BE2C (cell line): ENCODE data around the gene GXYLT1.

Experiments used
- DNase-seq: peaks from one replicate; pipeline ENCODE4 v3.0.0-alpha.2; 2020
- H3K27me3 ChIP-seq: fragments of 250-450 bp; sonication (Bioruptor Pico); 2 replicates; pipeline ENCODE4 v1.5.1; 2020; ENCODE audit warnings: mild to moderate bottlenecking
- H3K36me3 ChIP-seq: fragments of 250-450 bp; sonication (Bioruptor Pico); 2 replicates; pipeline ENCODE4 v1.5.1; 2020; ENCODE audit warnings: mild to moderate bottlenecking
- H3K4me1 ChIP-seq: fragments of 250-450 bp; sonication (Bioruptor Pico); 2 replicates; pipeline ENCODE4 v1.5.1; 2020
- H3K4me3 ChIP-seq: 2 replicates; pipeline ENCODE4 v1.5.1; 2011; ENCODE audit warnings: low read depth, low read length
- H3K9me3 ChIP-seq: fragments of 250-450 bp; sonication (Bioruptor Pico); 2 replicates; pipeline ENCODE4 v1.5.1; 2020
- CTCF ChIP-seq: IDR thresholded peaks from 2 replicates; pipeline ENCODE4 v1.5.1; 2012; ENCODE audit warnings: mild to moderate bottlenecking, low read depth, low read length

Gene GXYLT1

GRCh38 chr12:42097971-42098370 lies 46.7 kb downstream of the GXYLT1 start:
- Histone ChIP-seq H3K27me3 (no peaks in the 10 kb centered on the region), H3K4me3 (no peak overlapping the region), H3K36me3 (no peaks in the 10 kb centered on the region), H3K9me3 (no peaks in the 10 kb centered on the region), H3K4me1 (no peaks in the 10 kb centered on the region)
- no peak for TF ChIP-seq CTCF
- DNase-seq = no peak

DNA sequence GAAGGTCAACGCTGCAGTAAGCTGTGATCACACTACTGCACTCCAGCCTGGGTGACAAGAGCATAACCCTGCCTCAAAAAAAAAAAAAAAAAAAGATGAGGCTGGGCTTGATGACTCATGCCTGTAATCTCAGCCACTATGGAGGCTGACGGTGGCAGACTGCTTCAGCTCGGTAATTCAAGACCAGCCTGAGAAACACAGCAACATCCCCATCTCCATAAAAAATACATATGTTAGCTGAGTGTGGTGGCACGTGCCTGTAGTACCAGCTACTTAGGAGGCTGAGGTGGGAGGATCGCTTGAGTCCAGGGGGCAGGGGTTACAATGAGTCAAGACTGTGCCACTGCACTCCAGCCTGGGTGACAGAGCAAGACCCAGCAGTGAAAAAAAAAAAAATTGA lies 50.4 kb downstream of the GXYLT1 start:
- Histone ChIP-seq H3K9me3 (no peaks in the 10 kb centered on the region), H3K4me3 (no peak overlapping the region), H3K27me3 (no peaks in the 10 kb centered on the region), H3K4me1 (no peaks in the 10 kb centered on the region), H3K36me3 (no peaks in the 10 kb centered on the region)
- no peak for TF ChIP-seq CTCF
- peak; percentile 24 for DNase-seq

DNA sequence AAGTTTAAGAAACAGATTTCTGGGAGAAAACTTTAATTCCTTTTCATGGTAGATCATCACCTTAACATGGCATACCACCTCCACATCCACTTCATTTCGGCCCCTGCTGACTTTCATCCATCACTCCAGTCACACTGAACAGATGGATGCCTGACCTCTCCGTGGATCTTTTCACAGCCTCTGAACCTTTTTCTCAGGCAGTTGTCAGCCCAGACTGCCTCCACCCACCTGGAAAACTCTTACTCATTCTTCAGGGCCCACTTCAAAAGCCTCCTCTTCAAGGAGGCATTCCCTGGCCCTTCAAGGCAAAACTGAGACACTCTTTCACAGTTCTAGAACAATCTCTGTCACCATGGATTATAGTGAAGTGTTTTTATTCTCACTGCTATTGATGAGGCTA lies 52.9 kb downstream of the GXYLT1 start:
- Histone ChIP-seq H3K9me3 (no peaks in the 10 kb centered on the region), H3K27me3 (no peaks in the 10 kb centered on the region), H3K4me3 (no peak overlapping the region), H3K4me1 (no peaks in the 10 kb centered on the region), H3K36me3 (no peaks in the 10 kb centered on the region)
- no peak for DNase-seq
- TF ChIP-seq CTCF = no peak

DNA sequence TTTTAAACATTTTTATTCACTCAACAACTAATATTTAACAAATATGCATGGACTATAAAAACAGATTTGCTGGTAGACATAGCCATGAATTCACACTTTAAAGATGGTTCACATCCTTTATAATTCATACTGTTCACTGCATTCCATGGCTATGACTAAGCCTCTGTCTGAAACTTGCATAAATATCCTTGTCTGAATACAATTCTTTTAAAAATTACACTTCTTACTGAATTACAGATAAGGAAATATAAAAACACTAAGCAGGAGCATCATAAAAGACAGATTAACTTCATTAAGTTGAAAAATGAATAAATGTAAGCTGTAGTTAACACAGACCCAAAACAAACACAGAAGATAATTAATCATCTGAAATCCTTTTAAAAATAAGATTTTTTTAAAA lies 53.8 kb downstream of the GXYLT1 start:
- no peaks in the 10 kb centered on the region for H3K27me3 ChIP-seq
- H3K36me3 ChIP-seq = no peaks in the 10 kb centered on the region
- no peaks in the 10 kb centered on the region for H3K9me3 ChIP-seq
- no peak for TF ChIP-seq CTCF
- no peak for DNase-seq
- no peaks in the 10 kb centered on the region for H3K4me1 ChIP-seq
- H3K4me3 ChIP-seq = no peak overlapping the region

- no peak for TF ChIP-seq CTCF
- DNase-seq = no peak
- H3K27me3 ChIP-seq = no peaks in the 10 kb centered on the region
- H3K4me3 ChIP-seq = no peak overlapping the region
- H3K4me1 ChIP-seq = no peaks in the 10 kb centered on the region
- H3K36me3 ChIP-seq = no peaks in the 10 kb centered on the region
- H3K9me3 ChIP-seq = no peaks in the 10 kb centered on the region
Observed at GRCh38 chr12:42086031-42086430, 58.6 kb downstream of the GXYLT1 start.

DNA sequence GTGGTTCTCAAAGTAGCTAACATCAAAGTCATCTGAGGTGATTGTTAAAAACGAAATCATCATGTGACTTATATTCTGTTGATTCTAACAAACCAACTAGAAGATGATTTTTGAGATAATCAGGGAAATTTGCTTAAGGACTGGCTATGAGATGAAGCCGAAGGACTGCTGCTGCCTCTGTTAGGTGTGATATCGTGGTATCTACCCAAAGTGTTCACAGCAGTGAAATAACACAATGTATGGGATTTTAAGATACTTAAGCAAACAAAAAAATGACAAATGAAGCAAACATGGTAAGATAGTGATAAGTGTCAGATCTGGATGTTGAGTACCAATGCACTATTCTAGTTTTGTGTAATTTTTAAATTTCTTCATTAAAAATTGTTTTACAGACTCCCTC lies 59.1 kb downstream of the GXYLT1 start:
- Histone ChIP-seq H3K27me3 (no peaks in the 10 kb centered on the region), H3K4me1 (no peaks in the 10 kb centered on the region), H3K36me3 (no peaks in the 10 kb centered on the region), H3K4me3 (no peak overlapping the region), H3K9me3 (no peaks in the 10 kb centered on the region)
- DNase-seq = no peak
- no peak for TF ChIP-seq CTCF
